H1 (cell line): ENCODE results near the gene CALM1. TPM values are rescaled to one million over a fixed set of nuclear protein-coding genes. Genes with fewer than 3 reads are reported as not detected.

ENCODE experiments used
- BACH1 ChIP-seq: IDR thresholded peaks from 2 replicates; pipeline ENCODE4 v1.6.1; 2012; ENCODE audit warnings: low read length, improper control_type of control experiment
- EP300 ChIP-seq, 2 experiments: IDR thresholded peaks; 1 replicate in 1 of 2; 2 replicates in 1 of 2; pipeline ENCODE4 v1.6.1; 2011 to 2012; ENCODE audit warnings: low read depth in 2 of 2, low read length in 2 of 2, mild to moderate bottlenecking in 2 of 2, borderline replicate concordance in 1 of 2, inconsistent platforms in 1 of 2, moderate library complexity in 1 of 2
- EZH2 ChIP-seq: fragments of 200-600 bp; sonication (generic); IDR thresholded peaks from 2 replicates; pipeline ENCODE4 v1.7.1; 2012; ENCODE audit warnings: low read depth, mild to moderate bottlenecking, moderate library complexity, low read length, inconsistent platforms; ENCODE audit not compliant: severe bottlenecking
- GABPA ChIP-seq: IDR thresholded peaks from 2 replicates; pipeline ENCODE4 v1.6.1; 2011; ENCODE audit warnings: mild to moderate bottlenecking, low read length, moderate library complexity, borderline replicate concordance; ENCODE audit not compliant: insufficient read depth
- HDAC2 ChIP-seq, 2 experiments: fragments of 300-600 bp in 1 of 2; sonication (generic) in 1 of 2; IDR thresholded peaks; 2 replicates each; pipeline ENCODE4 v1.6.1; 2011 to 2012; ENCODE audit warnings: low read depth in 2 of 2, low read length in 2 of 2, mild to moderate bottlenecking in 2 of 2, moderate library complexity in 2 of 2, borderline replicate concordance in 1 of 2, inconsistent platforms in 1 of 2
- HDAC6 ChIP-seq: IDR thresholded peaks from one replicate; pipeline ENCODE4 v1.7.1; 2012; ENCODE audit warnings: low read depth, mild to moderate bottlenecking, inconsistent platforms, low read length, moderate library complexity
- JUND ChIP-seq: IDR thresholded peaks from 2 replicates; pipeline ENCODE4 v1.6.1; 2011; ENCODE audit warnings: mild to moderate bottlenecking, improper control_type of control experiment, low read length
- KDM5A ChIP-seq: fragments of 200-600 bp; IDR thresholded peaks from 2 replicates; pipeline ENCODE4 v1.7.1; 2012; ENCODE audit warnings: mild to moderate bottlenecking, low read length, inconsistent platforms, mixed read lengths
- MAFK ChIP-seq: IDR thresholded peaks from 2 replicates; pipeline ENCODE4 v1.6.1; 2012; ENCODE audit warnings: low read depth, mild to moderate bottlenecking, improper control_type of control experiment, low read length
- MAX ChIP-seq: IDR thresholded peaks from 2 replicates; pipeline ENCODE4 v1.6.1; 2012; ENCODE audit warnings: inconsistent platforms
- NANOG ChIP-seq: IDR thresholded peaks from 2 replicates; pipeline ENCODE4 v1.6.1; 2011; ENCODE audit warnings: low read length, low read depth, mild to moderate bottlenecking, inconsistent platforms; ENCODE audit not compliant: insufficient read depth, poor library complexity, severe bottlenecking
- PHF8 ChIP-seq: fragments of 200-600 bp; sonication (generic); conservative IDR thresholded peaks from 2 replicates; pipeline ENCODE4 v1.7.1; 2012; ENCODE audit warnings: low read depth, mild to moderate bottlenecking, inconsistent platforms, low read length, moderate library complexity
- RBBP5 ChIP-seq: IDR thresholded peaks from 2 replicates; pipeline ENCODE4 v1.7.1; 2012; ENCODE audit warnings: low read depth, mild to moderate bottlenecking, inconsistent platforms, low read length, moderate library complexity, borderline replicate concordance
- RNF2 ChIP-seq: fragments of 200-900, 300-1000 bp; sonication (generic); IDR thresholded peaks from 2 replicates; pipeline ENCODE4 v1.7.1; 2016; ENCODE audit warnings: borderline replicate concordance, low read depth, mild to moderate bottlenecking, antibody characterized with exemption, low read length; ENCODE audit not compliant: poor library complexity, severe bottlenecking; ENCODE audit errors: missing control alignments
- SAP30 ChIP-seq: fragments of 300-600 bp; sonication (generic); IDR thresholded peaks from 2 replicates; pipeline ENCODE4 v1.7.1; 2012; ENCODE audit warnings: low read length, moderate library complexity, mild to moderate bottlenecking, inconsistent platforms; ENCODE audit not compliant: insufficient read depth, insufficient replicate concordance
- SIX5 ChIP-seq: IDR thresholded peaks from 2 replicates; pipeline ENCODE4 v1.6.1; 2011; ENCODE audit warnings: mild to moderate bottlenecking, low read depth, low read length
- SP1 ChIP-seq: IDR thresholded peaks from 2 replicates; pipeline ENCODE4 v1.6.1; 2011; ENCODE audit warnings: low read depth, low read length
- SRF ChIP-seq: IDR thresholded peaks from 2 replicates; pipeline ENCODE4 v1.6.1; 2011; ENCODE audit warnings: mild to moderate bottlenecking, low read depth, low read length, moderate library complexity
- TAF1 ChIP-seq: IDR thresholded peaks from 2 replicates; pipeline ENCODE4 v1.6.1; 2011; ENCODE audit warnings: mild to moderate bottlenecking, low read depth, low read length
- TAF7 ChIP-seq: optimal IDR thresholded peaks from 2 replicates; pipeline ENCODE3; 2011; ENCODE audit warnings: low read depth, mild to moderate bottlenecking, inconsistent platforms, low read length, moderate library complexity, borderline replicate concordance
- TCF12 ChIP-seq: IDR thresholded peaks from 2 replicates; pipeline ENCODE4 v1.6.1; 2011; ENCODE audit warnings: low read depth, mild to moderate bottlenecking, low read length
- polyA plus RNA-seq, 7 experiments: library from polyadenylated mRNA; depleted of rRNA in 3 of 7; stranded (reverse) in 5 of 7; unstranded in 2 of 7; fragments of >200 nt in 5 of 7; fragments of 200-250 nt in 2 of 7; gene quantifications; 1 replicate in 5 of 7; 2 replicates in 1 of 7; 4 replicates in 1 of 7; pipeline versions ENCODE4 v1.2.1 to v1.2.3, GENCODE V29; 2011 to 2013; ENCODE audit warnings: missing spikeins in 2 of 7, mixed read lengths in 2 of 7
- total RNA-seq: library from RNA; stranded (reverse); fragmentation: NEBNext Ultra II Directional; extraction: Animal tissue kit (Norgen Biotek cat#: 25700); gene quantifications from 2 replicates; pipeline ENCODE4 v1.2.1, GENCODE V29; 2021

The CALM1 gene
- total and polyA plus RNA-seq, 2 of the 8 experiments (the other 6 are each of a cell fraction or from before 2014, with no cell fraction given), result 285 to 422 TPM

- TF ChIP-seq SRF (no peak), EZH2 (no peak), PHF8 (no peak), RNF2 (no peak), TAF1 (0 out of 2 replicates have a peak, but pooled peaks have one; percentile 31), HDAC6 (no peak), SIX5 (no peak), MAX (peak; percentile 36; the same call in 1 of the 2 replicates), SP1 (no peak), NANOG (peak; percentile 51), SAP30 (no peak), JUND (peak; percentile 59; the same call in 1 of the 2 replicates), BACH1 (peak; percentile 92), EP300 (IDR thresholded peaks at IDR 0.05; ENCODE audit: borderline replicate concordance in 1 of 2, low read depth in 2 of 2, low read length in 2 of 2) (peak in 1 of 2 experiments; percentile 54; a peak in 1 of 3 replicates), TAF7 (no peak), MAFK (peak; percentile 17; the same call in 1 of the 2 replicates), TCF12 (peak; percentile 73; the same call in 1 of the 2 replicates), HDAC2 (IDR thresholded peaks at IDR 0.05; ENCODE audit: borderline replicate concordance in 1 of 2, low read depth in 2 of 2, low read length in 2 of 2) (peak in 1 of 2 experiments; percentile 64; a peak in 2 of 4 replicates), GABPA (no peak), KDM5A (no peak), RBBP5 (no peak)
Measured at GRCh38 chr14:90399541-90400444, 3.0 kb downstream of the CALM1 start (continued).
